Measurements from ENCODE around the gene FAM161A. TPM values are rescaled to one million over a fixed set of nuclear protein-coding genes. Genes with fewer than 3 reads are reported as not detected.
"Not testable (repeated sequence)": the region's sequence is repeated elsewhere in the genome, so short reads cannot be mapped to it uniquely, and the experiment has no call there.

FAM161A gene
- total RNA-seq, 1 donor from 2014 or later: 3.3 TPM

GRCh38 chr2:61845320-61845719, 8.5 kb downstream of the FAM161A start:
- DNase-seq (ENCODE audit: low read depth): no peak

GRCh38 chr2:61841286-61841685, 12.6 kb downstream of the FAM161A start:
- DNase-seq (ENCODE audit: low read depth): no peak

- DNase-seq (ENCODE audit: low read depth): no peak
These were observed 19.0 kb downstream of the FAM161A start for GRCh38 chr2:61834893-61835292.

GRCh38 chr2:61833971-61834370, 19.9 kb downstream of the FAM161A start:
- no peak for DNase-seq (ENCODE audit: low read depth)

GRCh38 chr2:61832183-61832841, 21.5 kb downstream of the FAM161A start:
- DNase-seq (ENCODE audit: low read depth): no peak

GRCh38 chr2:61822255-61822654, 31.6 kb downstream of the FAM161A start:
- no peak for DNase-seq (ENCODE audit: low read depth)

- DNase-seq (ENCODE audit: low read depth): peak; percentile 10
These were observed 37.1 kb downstream of the FAM161A start for GRCh38 chr2:61816480-61817355.

- no peak for DNase-seq (ENCODE audit: low read depth)
These were observed 39.2 kb downstream of the FAM161A start for GRCh38 chr2:61814539-61815160.

GRCh38 chr2:61813314-61813713, 40.5 kb downstream of the FAM161A start:
- not testable (repeated sequence) for DNase-seq (ENCODE audit: low read depth)

- DNase-seq (ENCODE audit: low read depth): no peak
These were observed 42.0 kb downstream of the FAM161A start for GRCh38 chr2:61811821-61812220.

GRCh38 chr2:61810203-61810602, 43.7 kb downstream of the FAM161A start:
- DNase-seq (ENCODE audit: low read depth): not testable (repeated sequence)

- not testable (repeated sequence) for DNase-seq (ENCODE audit: low read depth)
These were observed 45.2 kb downstream of the FAM161A start for GRCh38 chr2:61808693-61809092.

- DNase-seq (ENCODE audit: low read depth): no peak
These were observed 46.7 kb downstream of the FAM161A start for GRCh38 chr2:61807036-61807757.

- DNase-seq (ENCODE audit: low read depth): no peak
These were observed 51.3 kb downstream of the FAM161A start for GRCh38 chr2:61802548-61802947.

- DNase-seq (ENCODE audit: low read depth): no peak
These were observed 54.8 kb downstream of the FAM161A start for GRCh38 chr2:61799099-61799498.

- not testable (repeated sequence) for DNase-seq (ENCODE audit: low read depth)
These were observed 56.4 kb downstream of the FAM161A start for GRCh38 chr2:61797446-61797845.

GRCh38 chr2:61795408-61795807, 58.5 kb downstream of the FAM161A start:
- no peak for DNase-seq (ENCODE audit: low read depth)

- DNase-seq (ENCODE audit: low read depth): peak; percentile 49
These were observed 60.4 kb downstream of the FAM161A start for GRCh38 chr2:61793389-61793836.

- no peak for DNase-seq (ENCODE audit: low read depth)
These were observed 61.4 kb downstream of the FAM161A start for GRCh38 chr2:61792355-61792890.

GRCh38 chr2:61789807-61790602, 63.9 kb downstream of the FAM161A start:
- DNase-seq (ENCODE audit: low read depth): no peak
